HUES6 (cell line): Measurements from ENCODE around the gene TRAIP.

Experiments used
- H3K27ac ChIP-seq: 2 replicates; pipeline ENCODE4 v1.7.0; 2013; ENCODE audit warnings: low read depth, mild to moderate bottlenecking, low read length, inconsistent platforms
- H3K27me3 ChIP-seq: 2 replicates; pipeline ENCODE4 v1.6.1; 2013; ENCODE audit warnings: low read length; ENCODE audit not compliant: control insufficient read depth, insufficient read depth
- H3K36me3 ChIP-seq: 2 replicates; pipeline ENCODE4 v1.6.1; 2013; ENCODE audit warnings: low read length; ENCODE audit not compliant: control insufficient read depth, insufficient read depth
- H3K4me1 ChIP-seq: 2 replicates; pipeline ENCODE4 v1.6.1; 2013; ENCODE audit warnings: low read length; ENCODE audit not compliant: control insufficient read depth, insufficient read depth
- H3K4me3 ChIP-seq: 2 replicates; pipeline ENCODE4 v1.5.1; 2013; ENCODE audit warnings: low read depth, low read length
- H3K9ac ChIP-seq: one replicate; pipeline ENCODE4 v1.6.1; 2013; ENCODE audit warnings: mild to moderate bottlenecking, low read length
- H3K9me3 ChIP-seq: 2 replicates; pipeline ENCODE4 v1.6.1; 2013; ENCODE audit warnings: low read depth, low read length; ENCODE audit not compliant: control insufficient read depth, insufficient read depth

TRAIP gene

GRCh38 chr3:49895791-49896190, 39.4 kb upstream of the TRAIP start:
- no peak overlapping the region for H3K4me3 ChIP-seq
- no peaks in the 10 kb centered on the region; the same call in 1 of the 2 replicates for H3K4me1 ChIP-seq
- no peaks in the 10 kb centered on the region for H3K36me3 ChIP-seq
- no peaks in the 10 kb centered on the region for H3K9me3 ChIP-seq
- no peak overlapping the region for H3K9ac ChIP-seq
- H3K27me3 ChIP-seq: no peaks in the 10 kb centered on the region
- no peak overlapping the region for H3K27ac ChIP-seq

- no peaks in the 10 kb centered on the region for H3K4me1 ChIP-seq
- no peaks in the 10 kb centered on the region for H3K9me3 ChIP-seq
- H3K4me3 ChIP-seq: no peak overlapping the region
- no peaks in the 10 kb centered on the region for H3K36me3 ChIP-seq
- H3K9ac ChIP-seq: no peak overlapping the region
- no peak overlapping the region for H3K27ac ChIP-seq
- no peaks in the 10 kb centered on the region for H3K27me3 ChIP-seq
Observed at GRCh38 chr3:49889296-49889695, 32.9 kb upstream of the TRAIP start.

GRCh38 chr3:49886922-49887265, 30.5 kb upstream of the TRAIP start:
- Histone ChIP-seq H3K4me1 (peaks cover 6% of the 10 kb centered on the region), H3K9ac (no peak overlapping the region), H3K27me3 (no peaks in the 10 kb centered on the region), H3K36me3 (no peaks in the 10 kb centered on the region), H3K9me3 (no peaks in the 10 kb centered on the region), H3K4me3 (no peak overlapping the region), H3K27ac (no peak overlapping the region)

GRCh38 chr3:49883998-49884397, 27.6 kb upstream of the TRAIP start:
- no peaks in the 10 kb centered on the region for H3K36me3 ChIP-seq
- H3K4me1 ChIP-seq: peaks cover 23% of the 10 kb centered on the region
- H3K27me3 ChIP-seq: no peaks in the 10 kb centered on the region
- H3K9ac ChIP-seq: no peak overlapping the region
- no peaks in the 10 kb centered on the region for H3K9me3 ChIP-seq
- H3K4me3 ChIP-seq: no peak overlapping the region
- H3K27ac ChIP-seq: no peak overlapping the region

- peaks cover 23% of the 10 kb centered on the region for H3K4me1 ChIP-seq
- no peaks in the 10 kb centered on the region for H3K27me3 ChIP-seq
- no peak overlapping the region for H3K4me3 ChIP-seq
- no peaks in the 10 kb centered on the region for H3K9me3 ChIP-seq
- H3K27ac ChIP-seq: no peak overlapping the region
- H3K36me3 ChIP-seq: no peaks in the 10 kb centered on the region
- no peak overlapping the region for H3K9ac ChIP-seq
Observed at GRCh38 chr3:49882166-49882565, 25.8 kb upstream of the TRAIP start.

GRCh38 chr3:49880581-49881315, 24.4 kb upstream of the TRAIP start:
- no peak overlapping the region for H3K9ac ChIP-seq
- peaks cover 23% of the 10 kb centered on the region for H3K4me1 ChIP-seq
- H3K27ac ChIP-seq: no peak overlapping the region
- H3K36me3 ChIP-seq: no peaks in the 10 kb centered on the region
- H3K27me3 ChIP-seq: no peaks in the 10 kb centered on the region
- no peaks in the 10 kb centered on the region for H3K9me3 ChIP-seq
- no peak overlapping the region for H3K4me3 ChIP-seq

GRCh38 chr3:49879721-49880120, 23.4 kb upstream of the TRAIP start:
- Histone ChIP-seq H3K9ac (no peak overlapping the region), H3K4me1 (peaks cover 23% of the 10 kb centered on the region), H3K27me3 (no peaks in the 10 kb centered on the region), H3K9me3 (no peaks in the 10 kb centered on the region), H3K4me3 (no peak overlapping the region), H3K36me3 (no peaks in the 10 kb centered on the region), H3K27ac (no peak overlapping the region)

- no peaks in the 10 kb centered on the region for H3K27me3 ChIP-seq
- no peak overlapping the region for H3K4me3 ChIP-seq
- no peaks in the 10 kb centered on the region for H3K9me3 ChIP-seq
- H3K36me3 ChIP-seq: no peaks in the 10 kb centered on the region
- H3K4me1 ChIP-seq: peaks cover 23% of the 10 kb centered on the region
- no peak overlapping the region for H3K27ac ChIP-seq
- no peak overlapping the region for H3K9ac ChIP-seq
Observed at GRCh38 chr3:49878686-49879085, 22.3 kb upstream of the TRAIP start.

GRCh38 chr3:49877716-49878115, 21.4 kb upstream of the TRAIP start:
- Histone ChIP-seq H3K9ac (no peak overlapping the region), H3K4me1 (peaks cover 23% of the 10 kb centered on the region), H3K4me3 (no peak overlapping the region), H3K27me3 (no peaks in the 10 kb centered on the region), H3K9me3 (no peaks in the 10 kb centered on the region), H3K36me3 (no peaks in the 10 kb centered on the region), H3K27ac (no peak overlapping the region)

GRCh38 chr3:49876567-49876966, 20.2 kb upstream of the TRAIP start:
- Histone ChIP-seq H3K4me3 (no peak overlapping the region), H3K4me1 (peaks cover 13% of the 10 kb centered on the region), H3K27me3 (peaks cover 5% of the 10 kb centered on the region), H3K9ac (no peak overlapping the region), H3K36me3 (no peaks in the 10 kb centered on the region), H3K9me3 (no peaks in the 10 kb centered on the region), H3K27ac (no peak overlapping the region)

GRCh38 chr3:49873623-49874022, 17.3 kb upstream of the TRAIP start:
- Histone ChIP-seq H3K9ac (no peak overlapping the region), H3K27ac (no peak overlapping the region), H3K9me3 (no peaks in the 10 kb centered on the region)

More at GRCh38 chr3:49873623-49874022, 17.3 kb upstream of the TRAIP start:
- Histone ChIP-seq H3K27me3 (peaks cover 25% of the 10 kb centered on the region), H3K4me1 (peaks cover 10% of the 10 kb centered on the region; the same call in 1 of the 2 replicates), H3K36me3 (no peaks in the 10 kb centered on the region), H3K4me3 (no peak overlapping the region)
